Cardiac fibroblast (primary cell): Measurements from ENCODE around the gene BRSK2.

Experiments used
- DNase-seq, 2 donors: peaks; one replicate each; pipeline versions ENCODE4 v3.0.0 to v3.0.0-alpha.2; 2010; ENCODE audit warnings: low read depth in 2 of 2
- H3K4me3 ChIP-seq, 2 donors: replicated peaks in 1 of 2; 1 replicate in 1 of 2; 2 replicates in 1 of 2; pipeline ENCODE4 v1.5.1; 2011; ENCODE audit warnings: low read depth in 2 of 2, low read length in 2 of 2, mild to moderate bottlenecking in 2 of 2, moderate library complexity in 1 of 2
- TF ChIP-seq, protein P1 (sequence below): IDR thresholded peaks from one replicate; pipeline ENCODE4 v1.5.1; 2011; ENCODE audit warnings: low read depth, mild to moderate bottlenecking, low read length, inconsistent platforms

The BRSK2 gene

DNA sequence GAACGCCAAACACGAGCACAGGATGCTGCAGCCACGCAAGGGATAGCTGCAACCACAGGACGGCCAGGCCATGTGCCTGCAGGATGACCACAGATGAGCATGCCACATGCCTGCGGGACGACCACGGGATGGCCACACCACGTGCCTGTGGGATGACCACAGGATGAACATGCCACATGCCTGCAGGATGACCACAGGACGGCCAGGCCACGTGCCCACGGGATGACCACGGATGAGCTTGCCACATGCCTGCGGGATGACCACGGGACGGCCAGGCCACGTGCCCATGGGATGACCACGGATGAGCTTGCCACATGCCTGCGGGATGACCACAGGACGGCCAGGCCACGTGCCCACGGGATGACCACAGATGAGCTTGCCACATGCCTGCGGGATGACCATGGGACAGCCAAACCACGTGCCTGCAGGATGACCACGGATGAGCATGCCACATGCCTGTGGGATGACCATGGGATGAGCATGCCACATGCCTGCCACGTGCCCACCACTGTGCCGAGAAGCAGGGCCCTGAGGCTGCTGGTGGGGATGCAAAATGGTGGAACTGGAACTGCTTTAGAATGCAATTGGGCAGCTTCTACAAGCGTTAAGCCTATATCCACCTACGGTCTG lies 109.6 kb downstream of the BRSK2 start:
- no peak for DNase-seq
- no peak overlapping the region for H3K4me3 ChIP-seq
- TF ChIP-seq, protein P1, sequence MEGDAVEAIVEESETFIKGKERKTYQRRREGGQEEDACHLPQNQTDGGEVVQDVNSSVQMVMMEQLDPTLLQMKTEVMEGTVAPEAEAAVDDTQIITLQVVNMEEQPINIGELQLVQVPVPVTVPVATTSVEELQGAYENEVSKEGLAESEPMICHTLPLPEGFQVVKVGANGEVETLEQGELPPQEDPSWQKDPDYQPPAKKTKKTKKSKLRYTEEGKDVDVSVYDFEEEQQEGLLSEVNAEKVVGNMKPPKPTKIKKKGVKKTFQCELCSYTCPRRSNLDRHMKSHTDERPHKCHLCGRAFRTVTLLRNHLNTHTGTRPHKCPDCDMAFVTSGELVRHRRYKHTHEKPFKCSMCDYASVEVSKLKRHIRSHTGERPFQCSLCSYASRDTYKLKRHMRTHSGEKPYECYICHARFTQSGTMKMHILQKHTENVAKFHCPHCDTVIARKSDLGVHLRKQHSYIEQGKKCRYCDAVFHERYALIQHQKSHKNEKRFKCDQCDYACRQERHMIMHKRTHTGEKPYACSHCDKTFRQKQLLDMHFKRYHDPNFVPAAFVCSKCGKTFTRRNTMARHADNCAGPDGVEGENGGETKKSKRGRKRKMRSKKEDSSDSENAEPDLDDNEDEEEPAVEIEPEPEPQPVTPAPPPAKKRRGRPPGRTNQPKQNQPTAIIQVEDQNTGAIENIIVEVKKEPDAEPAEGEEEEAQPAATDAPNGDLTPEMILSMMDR: no peak

DNA sequence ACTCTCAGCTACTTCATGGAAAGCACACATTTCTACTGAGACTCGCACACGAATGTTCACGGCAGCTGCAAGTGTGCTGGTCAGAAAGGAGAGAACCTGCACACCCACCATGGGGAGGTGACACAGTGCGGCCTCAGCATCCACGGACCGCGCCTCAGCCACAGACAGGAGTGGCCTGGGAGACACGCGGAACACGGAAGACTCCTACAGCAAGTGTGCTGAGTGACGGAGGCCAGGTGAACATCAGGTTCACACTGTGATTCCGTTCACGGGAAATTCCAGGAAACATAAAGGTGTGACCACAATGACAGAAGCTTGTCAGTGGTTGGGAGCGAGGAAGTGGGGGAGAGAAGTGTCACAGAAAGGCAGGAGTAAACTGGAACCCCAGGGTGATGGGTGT lies 110.2 kb downstream of the BRSK2 start:
- TF ChIP-seq, protein P1: no peak
- DNase-seq: no peak

DNA sequence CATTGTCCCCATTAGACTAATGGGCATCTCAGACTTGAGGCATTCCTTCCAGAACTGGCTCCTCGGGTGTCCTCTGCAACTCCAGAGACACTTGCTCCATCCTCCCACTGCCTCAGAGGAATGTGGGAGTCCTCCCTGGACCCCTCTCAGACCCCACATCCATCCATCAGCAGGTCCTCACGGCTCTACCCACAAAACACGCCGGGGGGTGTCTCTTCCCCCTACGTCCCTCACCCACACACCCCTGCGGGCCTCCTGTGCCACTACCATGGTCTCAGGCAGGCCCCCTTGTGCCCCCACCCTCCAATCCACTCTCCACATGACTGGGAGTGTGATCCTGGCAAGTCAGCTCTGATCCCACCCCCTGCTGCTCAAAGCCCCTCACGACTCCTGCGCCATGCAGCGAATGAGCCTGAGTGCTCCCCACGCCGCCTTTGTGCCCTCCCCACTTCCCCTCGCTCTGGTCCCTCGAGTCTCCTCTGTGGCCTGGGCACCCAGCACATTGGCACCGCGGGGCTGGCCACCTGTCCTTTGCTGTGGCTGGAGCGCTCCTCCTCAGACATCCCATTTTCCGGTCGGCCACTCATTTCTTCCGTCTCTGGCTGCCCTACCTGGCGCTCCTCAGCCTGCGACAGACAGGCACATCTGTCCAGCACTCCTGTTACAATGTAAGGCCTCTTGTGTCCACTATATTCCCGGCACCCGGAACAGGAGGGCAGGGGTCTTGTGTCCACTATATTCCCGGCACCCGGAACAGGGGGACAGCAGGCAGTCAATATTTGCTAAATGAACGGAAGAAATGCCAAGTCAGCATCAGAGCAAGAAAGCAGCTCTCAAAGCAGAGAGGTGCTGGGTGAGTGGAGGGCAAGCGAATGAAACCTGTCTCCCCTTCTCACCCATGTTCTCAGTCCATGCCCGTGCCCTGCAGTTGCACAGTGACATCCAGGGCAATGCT lies 111.0 kb downstream of the BRSK2 start:
- DNase-seq: no peak
- TF ChIP-seq, protein P1: no peak

More for the DNA sequence above, 110.2 kb downstream of the BRSK2 start:
- H3K4me3 ChIP-seq: no peak overlapping the region

DNA sequence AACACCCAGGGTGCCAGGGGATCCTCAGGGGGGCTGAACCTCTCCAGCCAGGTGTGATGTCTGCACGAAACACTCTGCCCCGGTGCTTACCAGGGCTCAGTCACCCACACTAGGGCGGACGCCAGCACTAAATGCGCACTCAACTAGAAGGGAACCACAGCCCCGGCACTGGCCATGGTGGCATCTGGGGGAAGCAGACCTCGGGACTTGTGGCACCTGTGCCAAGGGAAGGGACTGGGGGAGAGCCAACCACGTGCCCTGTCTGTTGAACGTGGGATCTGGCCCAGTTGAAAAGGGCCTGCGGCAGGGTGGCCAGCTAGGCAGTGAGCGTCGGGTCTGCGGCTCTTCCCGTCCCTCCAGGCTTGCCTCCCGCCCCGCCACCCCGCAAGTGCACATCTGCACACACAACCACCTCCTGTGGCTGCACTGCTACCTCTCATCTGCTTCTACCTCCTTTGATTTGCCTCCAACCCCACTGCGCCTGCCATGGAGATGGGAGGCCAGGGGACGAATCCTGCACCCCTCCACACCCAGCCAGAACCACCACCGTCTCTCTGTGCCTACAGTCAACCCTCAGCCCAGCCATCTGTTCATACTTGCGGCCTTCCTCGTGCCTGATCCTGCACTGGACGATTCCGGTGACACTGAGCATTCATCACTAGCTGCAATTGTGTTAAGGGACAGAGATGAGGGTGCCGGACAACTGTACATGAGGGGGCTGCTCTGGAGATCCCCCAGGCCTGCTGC lies 111.9 kb downstream of the BRSK2 start:
- DNase-seq: no peak
- TF ChIP-seq, protein P1: no peak

More for the DNA sequence above, 111.0 kb downstream of the BRSK2 start:
- H3K4me3 ChIP-seq: no peak overlapping the region

DNA sequence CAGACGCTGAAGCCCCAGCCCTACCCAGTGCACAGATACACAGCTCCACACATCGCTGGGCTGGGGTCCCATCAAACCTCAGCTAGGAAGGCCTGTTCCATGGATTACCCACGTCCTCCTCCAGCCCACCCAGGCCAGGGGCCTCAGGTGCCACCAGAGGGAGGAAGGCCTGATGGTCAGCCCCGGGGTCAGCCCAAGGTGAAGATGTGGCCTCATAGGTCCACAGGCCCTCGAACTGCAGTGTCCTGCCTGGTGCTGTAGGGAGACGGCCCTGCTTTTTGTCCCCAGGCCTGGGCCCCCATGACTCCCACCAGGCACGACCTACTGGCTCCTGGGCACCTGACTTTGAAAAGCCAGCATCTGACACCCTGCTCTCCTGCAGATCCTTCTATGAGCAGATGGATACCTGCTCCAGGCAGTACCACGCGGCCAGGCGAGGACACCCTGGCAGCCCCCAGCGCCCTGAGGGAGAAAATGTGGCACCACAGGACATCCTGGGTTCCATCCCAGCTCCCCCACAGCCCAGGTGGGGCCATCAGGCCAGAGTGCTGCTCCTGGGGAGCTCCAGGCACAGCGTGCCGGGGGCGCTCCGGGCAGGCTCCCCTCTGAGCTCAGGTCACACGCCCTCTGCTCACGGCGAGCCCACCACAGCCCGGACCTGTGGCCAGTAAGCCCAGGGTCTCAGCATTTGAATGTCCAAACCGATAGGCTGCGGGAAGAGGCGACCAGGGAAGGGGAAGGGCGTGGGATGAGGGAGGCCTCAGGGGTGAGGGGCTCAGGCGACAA lies 112.6 kb downstream of the BRSK2 start:
- TF ChIP-seq, protein P1: no peak
- no peak for DNase-seq
- H3K4me3 ChIP-seq: no peak overlapping the region

More for the DNA sequence above, 111.9 kb downstream of the BRSK2 start:
- H3K4me3 ChIP-seq: no peak overlapping the region
